HepG2 (cell line): ENCODE measurements around the gene C19orf38. TPM values are rescaled to one million over a fixed set of nuclear protein-coding genes. Genes with fewer than 3 reads are reported as not detected.
A peak's percentile ranks its signal among the peaks of the same experiment; 100 is the strongest.

Experiments
- ATF1 ChIP-seq: IDR thresholded peaks from 2 replicates; pipeline ENCODE4 v1.6.1; 2016; ENCODE audit warnings: mild to moderate bottlenecking, control low read depth
- BORCS8-MEF2B ChIP-seq: sonication (generic); formaldehyde crosslinking; IDR thresholded peaks from 2 replicates; pipeline ENCODE4 v1.8.0; 2022; ENCODE audit warnings: mild to moderate bottlenecking, missing genetic modification reagents
- CCAR2 ChIP-seq: fragments of 200-400 bp; formaldehyde crosslinking; optimal IDR thresholded peaks from 2 replicates; pipeline ENCODE3; 2018; ENCODE audit warnings: low read depth, mild to moderate bottlenecking, low read length, moderate library complexity
- FOXK2 ChIP-seq: fragments of 450-650 bp; IDR thresholded peaks from 2 replicates; pipeline ENCODE4 v1.6.1; 2016
- FOXO1 ChIP-seq: sonication (generic); formaldehyde crosslinking; IDR thresholded peaks from 2 replicates; pipeline ENCODE4 v1.4.0; 2020; ENCODE audit warnings: missing genetic modification reagents
- HNRNPK ChIP-seq: fragments of 200-400 bp; formaldehyde crosslinking; IDR thresholded peaks from 2 replicates; pipeline ENCODE4 v1.6.1; 2018; ENCODE audit warnings: low read length, low read depth, moderate library complexity, mild to moderate bottlenecking; ENCODE audit not compliant: poor library complexity, severe bottlenecking
- ISL2 ChIP-seq: sonication (generic); formaldehyde crosslinking; IDR thresholded peaks from 2 replicates; pipeline ENCODE4 v1.5.0; 2020; ENCODE audit warnings: missing genetic modification reagents
- MEIS1 ChIP-seq: sonication (generic); formaldehyde crosslinking; IDR thresholded peaks from 2 replicates; pipeline ENCODE4 v1.9.0; 2021; ENCODE audit warnings: mild to moderate bottlenecking, missing genetic modification reagents, moderate library complexity, borderline replicate concordance
- MXD4 ChIP-seq: IDR thresholded peaks from 2 replicates; pipeline ENCODE4 v1.6.1; 2016; ENCODE audit warnings: mild to moderate bottlenecking, missing biosample characterization, missing genetic modification reagents
- NBN ChIP-seq: fragments of 450-650 bp; conservative IDR thresholded peaks from 2 replicates; pipeline ENCODE4 v1.6.1; 2017
- NR2F2 ChIP-seq: IDR thresholded peaks from 2 replicates; pipeline ENCODE4 v1.6.1; 2012; ENCODE audit warnings: low read depth, inconsistent platforms, borderline replicate concordance
- PBX2 ChIP-seq: IDR thresholded peaks from 2 replicates; pipeline ENCODE4 v1.6.1; 2016; ENCODE audit warnings: control low read depth
- SMAD3 ChIP-seq: sonication (generic); formaldehyde crosslinking; IDR thresholded peaks from 2 replicates; pipeline ENCODE4 v1.4.0; 2020; ENCODE audit warnings: missing genetic modification reagents
- STAG1 ChIP-seq: sonication (generic); formaldehyde crosslinking; IDR thresholded peaks from 2 replicates; pipeline ENCODE4 v1.4.0; 2020; ENCODE audit warnings: missing genetic modification reagents
- TGIF2 ChIP-seq: IDR thresholded peaks from 2 replicates; pipeline ENCODE4 v1.6.1; 2016; ENCODE audit warnings: control low read depth, missing compliant biosample characterization
- UBTF ChIP-seq: sonication (generic); formaldehyde crosslinking; IDR thresholded peaks from 2 replicates; pipeline ENCODE4 v1.4.0; 2020; ENCODE audit warnings: mild to moderate bottlenecking, missing genetic modification reagents
- ZNF263 ChIP-seq: sonication (generic); formaldehyde crosslinking; IDR thresholded peaks from 2 replicates; pipeline ENCODE4 v1.4.0; 2020; ENCODE audit warnings: missing genetic modification reagents
- ZNF274 ChIP-seq: sonication (generic); formaldehyde crosslinking; IDR thresholded peaks from 2 replicates; pipeline ENCODE4 v1.5.1; 2020; ENCODE audit warnings: mild to moderate bottlenecking, missing genetic modification reagents
- ZNF556 ChIP-seq: sonication (generic); formaldehyde crosslinking; IDR thresholded peaks from 2 replicates; pipeline ENCODE4 v1.4.0; 2020; ENCODE audit warnings: mild to moderate bottlenecking, missing genetic modification reagents, borderline replicate concordance
- ZNF678 ChIP-seq: sonication (generic); formaldehyde crosslinking; IDR thresholded peaks from 2 replicates; pipeline ENCODE4 v1.4.0; 2020; ENCODE audit warnings: mild to moderate bottlenecking, missing genetic modification reagents
- ZSCAN22 ChIP-seq: sonication (generic); formaldehyde crosslinking; IDR thresholded peaks from 2 replicates; pipeline ENCODE4 v1.4.0; 2020; ENCODE audit warnings: mild to moderate bottlenecking, missing genetic modification reagents
- polyA plus RNA-seq, 8 experiments: library from polyadenylated mRNA; depleted of rRNA in 3 of 8; stranded (reverse) in 7 of 8; unstranded in 1 of 8; fragments of >200 nt; fragmentation: Illumina TruSeq in 4 of 8; extraction: Trizol in 4 of 8; gene quantifications; 2 replicates each; pipeline versions ENCODE4 v1.2.1 to v1.2.3, GENCODE V29; 2011 to 2016; ENCODE audit warnings: low read depth in 4 of 8, missing spikeins in 1 of 8, mixed read lengths in 1 of 8; ENCODE audit not compliant: insufficient read depth in 1 of 8
- total RNA-seq, 5 experiments: library from RNA; depleted of rRNA; stranded (reverse); fragments of >200 nt; fragmentation: Illumina TruSeq; extraction: Trizol; gene quantifications; 2 replicates each; pipeline ENCODE4 v1.2.3, GENCODE V29; 2016; ENCODE audit warnings: low read depth in 1 of 5
- TF ChIP-seq, protein P1 (sequence below): sonication (generic); formaldehyde crosslinking; conservative IDR thresholded peaks from 2 replicates; pipeline ENCODE4 v1.4.0; 2020; ENCODE audit warnings: mild to moderate bottlenecking, missing genetic modification reagents, moderate library complexity
- TF ChIP-seq, protein P2 (sequence below): sonication (generic); formaldehyde crosslinking; IDR thresholded peaks from 2 replicates; pipeline ENCODE4 v1.8.0; 2023; ENCODE audit warnings: mild to moderate bottlenecking, missing genetic modification reagents

Gene C19orf38
- total and polyA plus RNA-seq, 2 of the 13 experiments (the other 11 are each of a cell fraction or from before 2014, with no cell fraction given) = 0.11 TPM; not detected in 1

GRCh38 chr19:10835754-10836478 lies 12.3 kb upstream of the C19orf38 start, which contains the start of gene TMED1 (continued):
- TF ChIP-seq ZNF274 (CRISPR knock-in tag) (peak; percentile 57; the same call in 1 of the 2 replicates), MEIS1 (CRISPR knock-in tag) (peak; percentile 75; the same call in 1 of the 2 replicates), PBX2 (CRISPR knock-in tag) (peak; percentile 66), SMAD3 (0 out of 2 replicates have a peak, but pooled peaks have one; percentile 54), ZNF678 (0 out of 2 replicates have a peak, but pooled peaks have one; percentile 72), TGIF2 (no peak; the same call in 1 of the 2 replicates), ZNF263 (CRISPR knock-in tag) (peak; percentile 39; the same call in 1 of the 2 replicates), ISL2 (CRISPR knock-in tag) (peak; percentile 27; the same call in 1 of the 2 replicates), NR2F2 (no peak; the same call in 1 of the 2 replicates), FOXK2 (peak; percentile 17; the same call in 1 of the 2 replicates), NBN (no peak), ZSCAN22 (CRISPR knock-in tag) (0 out of 2 replicates have a peak, but pooled peaks have one; percentile 43), UBTF (CRISPR knock-in tag) (peak; percentile 64), CCAR2 (peak; percentile 32), ATF1 (CRISPR knock-in tag) (peak; percentile 75), ZNF556 (CRISPR knock-in tag) (peak; percentile 85), HNRNPK (peak; percentile 77), MXD4 (CRISPR knock-in tag) (0 out of 2 replicates have a peak, but pooled peaks have one; percentile 14), BORCS8-MEF2B (CRISPR knock-in tag) (peak; percentile 21; the same call in 1 of the 2 replicates), STAG1 (peak; percentile 49), FOXO1 (CRISPR knock-in tag) (no peak)
- TF ChIP-seq, protein P1, sequence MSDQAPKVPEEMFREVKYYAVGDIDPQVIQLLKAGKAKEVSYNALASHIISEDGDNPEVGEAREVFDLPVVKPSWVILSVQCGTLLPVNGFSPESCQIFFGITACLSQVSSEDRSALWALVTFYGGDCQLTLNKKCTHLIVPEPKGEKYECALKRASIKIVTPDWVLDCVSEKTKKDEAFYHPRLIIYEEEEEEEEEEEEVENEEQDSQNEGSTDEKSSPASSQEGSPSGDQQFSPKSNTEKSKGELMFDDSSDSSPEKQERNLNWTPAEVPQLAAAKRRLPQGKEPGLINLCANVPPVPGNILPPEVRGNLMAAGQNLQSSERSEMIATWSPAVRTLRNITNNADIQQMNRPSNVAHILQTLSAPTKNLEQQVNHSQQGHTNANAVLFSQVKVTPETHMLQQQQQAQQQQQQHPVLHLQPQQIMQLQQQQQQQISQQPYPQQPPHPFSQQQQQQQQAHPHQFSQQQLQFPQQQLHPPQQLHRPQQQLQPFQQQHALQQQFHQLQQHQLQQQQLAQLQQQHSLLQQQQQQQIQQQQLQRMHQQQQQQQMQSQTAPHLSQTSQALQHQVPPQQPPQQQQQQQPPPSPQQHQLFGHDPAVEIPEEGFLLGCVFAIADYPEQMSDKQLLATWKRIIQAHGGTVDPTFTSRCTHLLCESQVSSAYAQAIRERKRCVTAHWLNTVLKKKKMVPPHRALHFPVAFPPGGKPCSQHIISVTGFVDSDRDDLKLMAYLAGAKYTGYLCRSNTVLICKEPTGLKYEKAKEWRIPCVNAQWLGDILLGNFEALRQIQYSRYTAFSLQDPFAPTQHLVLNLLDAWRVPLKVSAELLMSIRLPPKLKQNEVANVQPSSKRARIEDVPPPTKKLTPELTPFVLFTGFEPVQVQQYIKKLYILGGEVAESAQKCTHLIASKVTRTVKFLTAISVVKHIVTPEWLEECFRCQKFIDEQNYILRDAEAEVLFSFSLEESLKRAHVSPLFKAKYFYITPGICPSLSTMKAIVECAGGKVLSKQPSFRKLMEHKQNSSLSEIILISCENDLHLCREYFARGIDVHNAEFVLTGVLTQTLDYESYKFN (CRISPR knock-in tag) = peak; percentile 74
- TF ChIP-seq, protein P2, sequence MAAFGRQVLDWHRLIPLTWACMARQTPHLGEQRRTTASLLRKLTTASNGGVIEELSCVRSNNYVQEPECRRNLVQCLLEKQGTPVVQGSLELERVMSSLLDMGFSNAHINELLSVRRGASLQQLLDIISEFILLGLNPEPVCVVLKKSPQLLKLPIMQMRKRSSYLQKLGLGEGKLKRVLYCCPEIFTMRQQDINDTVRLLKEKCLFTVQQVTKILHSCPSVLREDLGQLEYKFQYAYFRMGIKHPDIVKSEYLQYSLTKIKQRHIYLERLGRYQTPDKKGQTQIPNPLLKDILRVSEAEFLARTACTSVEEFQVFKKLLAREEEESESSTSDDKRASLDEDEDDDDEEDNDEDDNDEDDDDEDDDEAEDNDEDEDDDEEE = peak; percentile 49
